ENCODE measurements around the gene CEMIP2. TPM values are rescaled to one million over a fixed set of nuclear protein-coding genes. Genes with fewer than 3 reads are reported as not detected.

The CEMIP2 gene
- total and polyA plus RNA-seq, 9 donors, result 6.3 to 91.3 (median 11.0) TPM

DNA sequence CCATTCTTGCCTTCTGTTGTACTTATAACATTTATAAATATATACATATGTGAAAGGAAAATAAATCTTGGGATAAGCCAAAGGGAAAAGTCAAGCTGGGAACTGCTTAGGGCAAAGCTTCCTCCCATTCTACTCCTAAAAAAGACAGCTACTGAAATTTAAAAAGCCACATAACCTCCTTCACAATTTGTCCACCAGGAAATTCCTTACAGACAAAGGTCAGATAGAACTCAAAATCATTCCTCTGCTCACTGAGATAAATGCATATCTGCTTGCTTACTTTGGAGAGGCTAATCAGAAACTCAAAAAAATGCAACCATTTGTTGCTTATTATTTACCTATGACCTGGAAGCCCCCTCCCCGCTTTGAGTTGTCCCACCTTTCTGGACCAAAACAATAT, 112.5 kb downstream of the CEMIP2 start:
- Histone ChIP-seq H3K36me3 (no peaks in the 10 kb centered on the region), H3K27me3 (no peaks in the 10 kb centered on the region), H3K27ac (no peak overlapping the region), H3K9me3 (no peaks in the 10 kb centered on the region), H3K4me3 (no peak overlapping the region), H3K4me1 (ENCODE audit: insufficient read depth) (no peaks in the 10 kb centered on the region)
- intact Hi-C loops (cut with DNase I), result no loop called here
- DNase-seq, result no peak
- TF ChIP-seq EP300 (IDR thresholded peaks at IDR 0.05) (no peak), POLR2A (IDR thresholded peaks at IDR 0.05) (no peak)
- TF ChIP-seq, protein P1, sequence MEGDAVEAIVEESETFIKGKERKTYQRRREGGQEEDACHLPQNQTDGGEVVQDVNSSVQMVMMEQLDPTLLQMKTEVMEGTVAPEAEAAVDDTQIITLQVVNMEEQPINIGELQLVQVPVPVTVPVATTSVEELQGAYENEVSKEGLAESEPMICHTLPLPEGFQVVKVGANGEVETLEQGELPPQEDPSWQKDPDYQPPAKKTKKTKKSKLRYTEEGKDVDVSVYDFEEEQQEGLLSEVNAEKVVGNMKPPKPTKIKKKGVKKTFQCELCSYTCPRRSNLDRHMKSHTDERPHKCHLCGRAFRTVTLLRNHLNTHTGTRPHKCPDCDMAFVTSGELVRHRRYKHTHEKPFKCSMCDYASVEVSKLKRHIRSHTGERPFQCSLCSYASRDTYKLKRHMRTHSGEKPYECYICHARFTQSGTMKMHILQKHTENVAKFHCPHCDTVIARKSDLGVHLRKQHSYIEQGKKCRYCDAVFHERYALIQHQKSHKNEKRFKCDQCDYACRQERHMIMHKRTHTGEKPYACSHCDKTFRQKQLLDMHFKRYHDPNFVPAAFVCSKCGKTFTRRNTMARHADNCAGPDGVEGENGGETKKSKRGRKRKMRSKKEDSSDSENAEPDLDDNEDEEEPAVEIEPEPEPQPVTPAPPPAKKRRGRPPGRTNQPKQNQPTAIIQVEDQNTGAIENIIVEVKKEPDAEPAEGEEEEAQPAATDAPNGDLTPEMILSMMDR (IDR thresholded peaks at IDR 0.05), result no peak
- 44 to 70% (median 49%) methylated on average over 1 of the region's 1 CpG for WGBS, 3 donors

GRCh38 chr9:71655141-71655540, 113.2 kb downstream of the CEMIP2 start:
- Histone ChIP-seq H3K27ac (no peak overlapping the region), H3K4me1 (ENCODE audit: insufficient read depth) (no peaks in the 10 kb centered on the region), H3K36me3 (no peaks in the 10 kb centered on the region), H3K27me3 (no peaks in the 10 kb centered on the region), H3K9me3 (no peaks in the 10 kb centered on the region), H3K4me3 (no peak overlapping the region)
- 71 to 78% (median 75%) methylated on average over 6 of the region's 6 CpGs for WGBS, 3 donors
- TF ChIP-seq, protein P1 (IDR thresholded peaks at IDR 0.05), result no peak
- TF ChIP-seq EP300 (IDR thresholded peaks at IDR 0.05) (no peak), POLR2A (IDR thresholded peaks at IDR 0.05) (no peak)
- intact Hi-C loops (cut with DNase I), result no loop called here
- DNase-seq, result no peak

- H3K4me1 ChIP-seq (ENCODE audit: insufficient read depth), result no peaks in the 10 kb centered on the region
- intact Hi-C loops (cut with DNase I), result no loop called here
- no peaks in the 10 kb centered on the region for H3K9me3 ChIP-seq
- no peak for TF ChIP-seq EP300 (IDR thresholded peaks at IDR 0.05)
- TF ChIP-seq POLR2A (IDR thresholded peaks at IDR 0.05), result no peak
- no peaks in the 10 kb centered on the region for H3K36me3 ChIP-seq
- no peak for DNase-seq
- no peaks in the 10 kb centered on the region for H3K27me3 ChIP-seq
- no peak overlapping the region for H3K4me3 ChIP-seq
- no peak overlapping the region for H3K27ac ChIP-seq
These were observed 115.8 kb downstream of the CEMIP2 start for GRCh38 chr9:71652480-71652879.

GRCh38 chr9:71648453-71648852, 119.9 kb downstream of the CEMIP2 start:
- no peak overlapping the region for H3K4me3 ChIP-seq
- DNase-seq, result no peak
- intact Hi-C loops (cut with DNase I), result no loop called here
- H3K4me1 ChIP-seq (ENCODE audit: insufficient read depth), result peaks cover 1% of the 10 kb centered on the region
- 89 to 92% (median 92%) methylated on average over 1 of the region's 1 CpG for WGBS, 3 donors
- no peaks in the 10 kb centered on the region for H3K36me3 ChIP-seq
- no peak for TF ChIP-seq POLR2A (IDR thresholded peaks at IDR 0.05)
- TF ChIP-seq, protein P1 (IDR thresholded peaks at IDR 0.05), result no peak
- H3K9me3 ChIP-seq, result no peaks in the 10 kb centered on the region
- no peak overlapping the region for H3K27ac ChIP-seq
- no peaks in the 10 kb centered on the region for H3K27me3 ChIP-seq

- no peak overlapping the region for H3K4me3 ChIP-seq
- peaks cover 1% of the 10 kb centered on the region for H3K4me1 ChIP-seq (ENCODE audit: insufficient read depth)
- WGBS, 3 donors, result 0 to 3% (median 2%) methylated on average over 7 of the region's 7 CpGs
- no peaks in the 10 kb centered on the region for H3K36me3 ChIP-seq
- no peaks in the 10 kb centered on the region for H3K9me3 ChIP-seq
- intact Hi-C loops (cut with DNase I), result no loop called here
- TF ChIP-seq POLR2A (IDR thresholded peaks at IDR 0.05) (no peak), EP300 (IDR thresholded peaks at IDR 0.05) (no peak)
- TF ChIP-seq, protein P1 (IDR thresholded peaks at IDR 0.05), result no peak
- no peak overlapping the region for H3K27ac ChIP-seq
- peak; percentile 34 to 58 (median 44) for DNase-seq
- no peaks in the 10 kb centered on the region for H3K27me3 ChIP-seq
These were observed 121.2 kb downstream of the CEMIP2 start for GRCh38 chr9:71647094-71647591.

Measured in ovary (tissue), 9 donors.